ENCODE measurements around the gene ECE2.
A peak's percentile ranks its signal among the peaks of the same experiment; 100 is the strongest.

The ECE2 gene

DNA sequence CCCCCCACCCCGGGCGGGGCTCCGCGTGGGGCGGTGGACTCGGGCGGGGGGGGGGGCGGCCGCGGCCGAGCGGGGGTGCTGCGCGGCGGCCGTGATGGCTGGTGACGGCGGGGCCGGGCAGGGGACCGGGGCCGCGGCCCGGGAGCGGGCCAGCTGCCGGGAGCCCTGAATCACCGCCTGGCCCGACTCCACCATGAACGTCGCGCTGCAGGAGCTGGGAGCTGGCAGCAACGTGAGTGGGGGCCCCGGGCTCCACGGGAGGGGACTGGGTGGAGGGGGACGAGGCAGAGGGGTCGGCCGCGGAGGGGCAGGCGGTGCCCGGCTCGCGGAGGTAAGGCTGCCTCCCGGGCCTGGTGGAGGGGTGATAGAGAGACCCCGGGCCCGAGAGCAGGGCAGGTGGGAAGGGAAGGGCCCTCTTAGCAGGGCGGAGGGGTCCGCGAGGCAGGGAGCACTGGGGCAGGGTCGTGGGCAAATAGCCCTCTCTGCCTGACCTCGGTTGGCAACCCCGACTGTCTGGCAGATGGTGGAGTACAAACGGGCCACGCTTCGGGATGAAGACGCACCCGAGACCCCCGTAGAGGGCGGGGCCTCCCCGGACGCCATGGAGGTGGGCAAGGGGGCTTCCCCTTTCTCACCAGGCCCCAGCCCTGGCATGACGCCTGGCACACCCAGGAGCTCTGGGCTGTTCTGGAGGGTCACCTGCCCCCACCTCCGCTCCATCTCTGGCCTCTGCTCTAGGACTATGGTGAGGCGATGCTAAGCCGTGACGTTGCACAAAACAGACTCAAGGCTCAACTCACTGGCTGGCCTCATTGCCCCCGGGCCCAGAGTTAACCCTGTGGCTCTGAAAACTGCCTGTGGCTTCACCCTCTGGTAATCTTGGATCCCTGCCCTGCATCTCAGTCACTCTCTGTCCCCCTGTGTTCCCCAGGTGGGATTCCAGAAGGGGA, at the start of gene ECE2:
ECE2 (plus strand) TSS at position 62 of the 950 bp plus-strand sequence; CDS start at position 194, 132 bp downstream.
- no peak for TF ChIP-seq ZNF274 (IDR thresholded peaks at IDR 0.05; ENCODE audit: low read depth, low read length)
- H3K4me3 ChIP-seq (ENCODE audit: low read length) = no peak within 1 kb of the TSS

DNA sequence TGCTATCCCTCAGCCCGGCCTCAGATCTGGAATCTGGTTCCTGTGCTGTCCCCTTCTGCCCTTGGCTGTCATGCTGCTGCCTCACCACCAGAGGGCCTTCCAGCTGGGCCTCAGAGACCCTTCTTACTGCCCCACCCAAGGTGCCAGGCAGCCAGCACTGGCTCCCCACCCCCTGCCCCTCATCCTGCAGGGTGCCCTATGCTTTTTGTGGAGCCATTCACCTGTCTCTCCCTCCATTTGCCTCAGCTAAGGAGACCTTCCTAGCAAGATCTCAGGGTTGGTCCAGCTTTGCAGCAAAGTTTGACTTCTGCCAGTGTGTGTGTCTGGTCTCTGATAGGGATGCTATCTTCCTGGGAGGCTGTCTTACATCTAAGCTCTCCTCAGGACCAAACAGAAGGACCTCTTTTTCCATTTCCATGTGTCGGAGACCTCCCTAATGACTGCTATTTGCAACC, 48.3 kb upstream of the ECE2 start:
- no peak overlapping the region for H3K4me3 ChIP-seq (ENCODE audit: low read length)
- no peak for TF ChIP-seq ZNF274 (IDR thresholded peaks at IDR 0.05; ENCODE audit: low read depth, low read length)

DNA sequence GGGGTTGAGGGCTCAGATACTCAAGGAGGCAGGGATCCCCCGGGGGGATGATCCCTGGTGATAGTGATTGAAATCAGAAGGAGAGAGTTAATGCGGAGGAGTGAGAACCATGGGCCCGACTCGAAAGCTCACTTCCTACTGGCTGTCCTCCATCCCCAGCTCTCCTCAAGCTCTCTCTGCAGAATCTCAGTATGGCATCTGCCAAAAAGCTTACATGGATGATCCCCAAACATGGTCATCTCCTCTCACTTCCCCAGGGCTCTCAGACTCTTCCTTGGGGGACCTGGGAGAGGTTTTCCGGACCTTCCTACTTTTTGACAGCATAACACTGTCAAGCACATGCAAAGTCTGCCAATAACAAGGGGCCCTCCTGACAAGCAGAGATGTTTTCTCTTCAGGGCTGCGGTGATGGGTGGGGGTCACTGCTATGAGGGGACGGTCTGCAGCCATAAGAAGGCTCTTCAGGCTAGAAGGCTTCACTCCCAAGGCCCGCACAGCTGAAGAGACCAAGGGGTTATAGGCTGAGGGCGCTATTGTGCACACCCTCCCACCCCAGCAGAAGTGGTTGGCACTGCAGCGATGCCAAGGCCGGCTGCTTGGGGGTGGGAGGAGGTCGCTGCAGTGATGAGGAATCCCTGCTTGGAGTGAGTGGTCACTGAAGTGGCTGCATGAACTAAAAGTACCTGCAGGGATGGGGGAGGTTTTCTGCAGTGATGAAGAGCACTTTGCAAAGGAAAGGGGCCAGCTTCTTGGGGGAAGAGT, 47.3 kb upstream of the ECE2 start:
- H3K4me3 ChIP-seq (ENCODE audit: low read length) = no peak overlapping the region
- no peak for TF ChIP-seq ZNF274 (IDR thresholded peaks at IDR 0.05; ENCODE audit: low read depth, low read length)

DNA sequence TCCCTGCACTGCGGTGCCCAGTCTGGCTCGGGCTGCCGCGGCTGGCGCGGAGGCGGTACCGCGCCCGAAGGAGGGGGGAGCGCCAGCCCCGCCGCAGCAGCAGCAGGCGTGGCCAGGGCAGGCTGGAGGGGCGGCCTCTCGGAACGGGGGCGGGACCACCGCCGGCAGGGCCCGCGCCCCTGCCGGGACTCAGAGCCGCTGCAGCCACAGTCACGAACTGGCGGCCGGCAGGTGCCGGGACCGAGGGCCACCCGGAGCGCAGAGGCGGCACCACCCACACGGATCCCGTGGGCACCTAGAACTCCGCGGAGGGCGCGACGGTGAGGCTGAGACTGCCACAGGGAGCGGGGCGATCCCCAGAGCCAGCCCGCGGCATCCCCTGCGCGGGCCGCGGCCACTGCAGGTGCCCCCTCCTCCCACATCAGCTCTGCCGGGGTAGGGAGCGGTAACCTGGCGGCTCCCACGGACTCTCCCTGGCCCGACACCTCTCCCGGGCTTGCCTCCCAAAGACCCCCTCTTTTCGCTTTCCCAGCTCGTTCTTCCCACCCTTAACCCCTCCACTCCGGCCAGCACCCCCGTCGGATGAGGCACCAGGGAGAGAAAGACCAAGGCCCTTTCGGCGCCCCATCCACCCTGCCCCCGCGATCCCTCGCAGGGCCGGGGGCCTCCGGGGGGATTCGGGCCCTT, 46.3 kb upstream of the ECE2 start, which contains the start of gene VWA5B2:
VWA5B2 (plus strand) TSS at position 192 of the 687 bp plus-strand sequence. CDS start 944 bp downstream, outside the sequence.
- no peak for TF ChIP-seq ZNF274 (IDR thresholded peaks at IDR 0.05; ENCODE audit: low read depth, low read length)
- peak within 1 kb of the TSS; percentile 41; the same call in 1 of the 2 replicates for H3K4me3 ChIP-seq (ENCODE audit: low read length)

DNA sequence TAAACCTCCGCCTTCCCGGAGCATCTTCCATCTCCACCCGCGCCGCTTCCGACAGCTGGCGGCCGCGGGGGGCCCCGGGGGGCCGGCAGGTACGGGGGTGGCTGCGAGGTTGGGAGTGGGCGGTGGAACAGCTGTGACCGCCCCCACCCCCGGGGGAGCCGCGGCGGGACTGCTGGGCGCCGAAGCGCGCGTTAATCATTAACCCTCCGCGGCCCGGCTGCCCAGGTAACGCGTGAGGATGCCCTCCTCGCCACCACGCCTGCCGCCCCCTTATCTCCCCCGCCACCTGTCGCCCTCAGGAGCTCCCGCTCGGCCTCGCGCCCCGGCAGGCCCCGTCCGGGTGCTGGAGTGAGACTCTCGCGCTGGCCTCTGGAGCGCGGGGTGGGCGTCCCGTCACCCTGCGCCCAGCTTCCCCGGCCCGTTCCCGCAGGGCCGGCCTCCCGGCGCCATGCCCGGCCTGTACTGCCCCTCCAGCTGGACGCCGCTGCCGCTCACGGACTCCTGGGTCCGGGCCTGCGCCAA, 45.7 kb upstream of the ECE2 start:
- TF ChIP-seq ZNF274 (IDR thresholded peaks at IDR 0.05; ENCODE audit: low read depth, low read length) = no peak
- H3K4me3 ChIP-seq (ENCODE audit: low read length) = peak overlapping the region; percentile 41; the same call in 1 of the 2 replicates

DNA sequence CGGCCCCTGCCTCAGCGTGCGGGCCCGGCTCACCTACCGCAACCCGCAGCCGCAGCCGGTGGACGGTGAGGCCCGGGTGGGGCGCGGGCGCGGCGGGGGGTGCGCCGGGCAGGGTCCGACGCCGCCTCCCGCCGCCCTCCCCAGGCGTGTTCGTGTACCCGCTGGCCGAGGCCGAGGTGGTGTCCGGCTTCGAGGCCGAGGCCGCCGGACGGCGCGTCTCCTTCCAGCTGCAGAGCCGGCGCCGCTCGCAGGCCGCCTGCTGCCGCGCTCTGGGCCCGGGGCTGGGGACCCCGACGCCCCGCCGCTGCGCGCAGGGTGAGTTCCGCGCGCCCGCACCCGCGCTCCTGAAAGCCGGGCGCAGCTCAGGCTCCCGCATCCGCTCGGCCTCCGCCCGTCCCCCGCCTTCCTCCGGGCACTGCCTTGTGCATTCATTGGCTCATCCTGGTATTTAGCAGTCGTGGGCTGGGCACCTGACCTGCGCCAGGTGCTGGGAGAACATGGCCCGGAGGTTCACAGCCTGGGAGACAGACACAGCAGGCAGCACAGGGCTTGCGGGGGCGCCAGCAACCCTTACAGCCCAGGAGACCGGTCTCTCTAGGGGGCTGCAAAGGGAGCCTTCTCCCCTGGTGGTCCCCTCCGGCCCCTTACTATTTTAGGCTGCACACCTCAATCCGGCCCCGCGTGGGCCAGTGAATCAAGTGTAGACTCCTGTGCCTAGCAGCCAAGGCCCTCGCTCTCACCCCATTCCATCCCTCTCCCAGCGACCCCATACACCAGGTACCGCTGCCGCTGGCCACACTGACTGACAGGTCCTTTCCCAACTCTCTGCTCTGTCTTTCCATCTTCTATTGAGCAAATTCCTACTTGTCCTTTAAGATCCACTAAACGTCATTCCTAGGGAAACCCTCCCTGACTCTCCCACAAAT, 45.0 kb upstream of the ECE2 start:
- H3K4me3 ChIP-seq (ENCODE audit: low read length) = peak overlapping the region; percentile 10; the same call in 1 of the 2 replicates
- TF ChIP-seq ZNF274 (IDR thresholded peaks at IDR 0.05; ENCODE audit: low read depth, low read length) = no peak

DNA sequence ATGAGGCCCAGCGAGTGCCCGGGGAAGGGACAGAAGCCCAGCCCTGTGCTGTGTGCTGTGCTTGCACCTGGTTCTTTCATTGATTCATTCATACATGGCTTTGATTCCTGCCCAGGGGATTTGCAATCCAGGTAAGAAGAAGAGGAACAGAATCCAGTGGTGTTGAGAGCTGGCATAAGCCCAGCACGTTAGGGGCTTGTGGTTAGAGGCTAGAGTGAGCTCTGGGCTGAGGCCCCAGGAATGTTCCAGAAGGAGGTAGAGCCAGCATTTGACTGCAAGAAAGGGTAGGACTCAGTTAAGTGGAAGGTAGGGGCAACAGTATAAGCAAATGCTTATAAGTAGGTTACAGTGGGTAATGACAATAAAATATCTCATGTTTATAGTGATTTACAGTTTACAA, 44.2 kb upstream of the ECE2 start:
- no peak for TF ChIP-seq ZNF274 (IDR thresholded peaks at IDR 0.05; ENCODE audit: low read depth, low read length)

DNA sequence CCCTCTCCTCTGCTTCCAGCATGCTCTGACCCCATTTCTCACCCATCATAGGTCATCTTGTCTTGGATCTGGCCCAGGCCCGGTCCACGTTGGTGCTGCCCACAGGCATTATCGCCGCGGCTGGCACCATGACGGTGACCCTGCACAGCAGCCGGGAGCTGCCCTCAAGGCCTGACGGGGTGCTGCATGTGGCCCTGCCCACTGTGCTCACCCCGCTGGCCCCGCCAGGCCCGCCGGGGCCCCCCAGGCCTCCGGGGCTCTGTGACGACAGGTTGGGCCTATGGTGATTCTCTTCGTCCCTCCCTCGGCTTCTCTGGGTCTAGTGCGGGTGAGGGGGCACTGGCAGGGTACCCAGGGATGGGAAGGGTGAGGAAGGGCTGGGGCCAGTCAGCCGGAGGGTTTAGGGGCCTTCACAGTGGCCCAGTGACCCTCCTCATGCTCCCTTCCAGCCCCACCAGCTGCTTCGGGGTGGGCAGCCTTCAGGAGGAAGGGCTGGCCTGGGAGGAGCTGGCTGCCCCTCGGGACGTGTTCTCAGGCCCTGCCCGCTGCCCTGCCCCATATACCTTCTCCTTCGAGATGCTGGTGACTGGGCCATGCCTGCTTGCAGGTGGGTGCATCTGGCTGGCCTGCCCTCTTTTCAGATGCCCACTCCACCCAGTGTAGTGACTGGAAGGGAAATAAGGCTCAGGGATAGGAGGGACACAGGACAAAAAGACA, 42.5 kb upstream of the ECE2 start:
- no peak for TF ChIP-seq ZNF274 (IDR thresholded peaks at IDR 0.05; ENCODE audit: low read depth, low read length)
- no peak overlapping the region for H3K4me3 ChIP-seq (ENCODE audit: low read length)

More for the DNA sequence above, 44.2 kb upstream of the ECE2 start:
- H3K4me3 ChIP-seq (ENCODE audit: low read length) = no peak overlapping the region

DNA sequence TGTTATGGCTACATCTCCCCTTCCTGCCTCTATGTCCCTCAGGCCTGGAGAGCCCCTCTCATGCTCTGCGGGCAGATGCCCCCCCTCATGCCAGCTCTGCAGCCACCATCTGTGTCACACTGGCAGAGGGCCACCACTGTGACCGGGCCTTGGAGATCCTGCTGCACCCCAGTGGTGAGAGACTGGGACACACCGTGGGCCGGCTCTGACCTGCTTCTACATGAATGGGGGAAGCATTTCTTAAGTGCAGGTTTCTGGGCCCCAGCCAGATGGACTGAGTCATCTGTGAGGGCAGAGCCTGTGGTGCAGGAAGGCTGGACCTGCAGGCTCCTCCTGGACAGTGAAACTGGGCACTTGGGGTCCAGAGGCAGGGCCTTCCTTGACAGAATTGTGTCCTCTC, 41.6 kb upstream of the ECE2 start:
- no peak for TF ChIP-seq ZNF274 (IDR thresholded peaks at IDR 0.05; ENCODE audit: low read depth, low read length)
- no peak overlapping the region for H3K4me3 ChIP-seq (ENCODE audit: low read length)

DNA sequence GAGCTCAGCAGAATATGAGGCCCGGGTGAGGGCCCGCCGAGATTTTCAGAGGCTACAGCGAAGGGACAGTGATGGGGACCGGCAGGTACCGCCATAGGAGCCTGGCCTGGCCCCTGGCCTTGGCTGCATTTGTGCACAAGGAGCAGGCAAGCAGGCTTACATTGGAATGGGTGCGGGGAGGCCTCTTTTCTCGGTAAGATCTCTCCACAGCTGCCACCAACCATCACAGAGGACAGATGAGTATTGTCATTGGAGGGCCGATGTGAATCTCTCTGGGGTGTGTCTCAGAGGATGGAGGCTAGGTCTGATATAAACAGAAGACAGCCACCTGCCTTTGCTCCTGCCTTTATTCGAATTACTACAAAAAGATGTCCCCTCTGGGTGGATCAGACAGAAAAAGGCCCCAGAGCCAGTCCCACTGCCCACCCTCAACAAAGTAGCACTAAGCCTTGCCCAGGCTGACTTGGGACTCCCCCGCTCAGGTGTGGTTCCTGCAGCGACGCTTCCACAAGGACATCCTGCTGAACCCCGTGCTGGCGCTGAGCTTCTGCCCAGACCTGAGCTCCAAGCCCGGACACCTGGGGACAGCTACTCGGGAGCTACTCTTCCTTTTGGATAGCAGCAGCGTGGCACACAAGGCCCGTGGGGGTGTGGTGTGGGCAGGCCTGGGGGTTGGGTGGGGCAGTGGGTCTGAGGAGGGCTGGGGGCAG, 41.0 kb upstream of the ECE2 start:
- H3K4me3 ChIP-seq (ENCODE audit: low read length) = no peak overlapping the region
- no peak for TF ChIP-seq ZNF274 (IDR thresholded peaks at IDR 0.05; ENCODE audit: low read depth, low read length)

DNA sequence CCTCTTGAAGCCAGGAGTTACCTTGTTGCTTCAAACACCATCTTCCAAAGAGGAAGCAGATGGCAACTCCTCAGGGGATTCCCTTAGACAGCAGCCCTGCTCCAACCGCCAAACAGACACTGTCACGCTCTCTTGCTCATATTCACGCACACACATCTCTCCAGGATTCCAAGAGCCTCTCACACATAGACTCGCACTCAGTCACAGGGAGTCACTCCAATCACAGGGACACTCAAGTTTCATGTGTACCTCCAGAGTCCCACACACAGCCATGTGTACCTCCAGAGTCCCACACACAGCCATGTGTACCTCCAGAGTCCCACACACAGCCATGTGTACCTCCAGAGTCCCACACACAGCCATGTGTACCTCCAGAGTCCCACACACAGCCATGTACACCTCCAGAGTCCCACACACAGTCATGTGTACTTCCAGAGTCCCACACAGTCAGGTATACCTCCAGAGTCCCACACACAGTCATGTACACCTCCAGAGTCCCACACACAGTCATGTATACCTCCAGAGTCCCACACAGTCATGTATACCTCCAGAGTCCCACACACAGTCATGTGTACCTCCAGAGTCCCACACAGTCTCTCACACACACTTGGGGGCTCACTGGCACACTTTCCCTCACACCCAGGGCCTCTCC, 40.3 kb upstream of the ECE2 start:
- no peak for TF ChIP-seq ZNF274 (IDR thresholded peaks at IDR 0.05; ENCODE audit: low read depth, low read length)

More for the DNA sequence above, 40.3 kb upstream of the ECE2 start:
- H3K4me3 ChIP-seq (ENCODE audit: low read length) = no peak overlapping the region

All from GM08714 (cell line).